ENCODE data around the gene UACA.

GRCh38 chr15:70766597-70766996, 3.2 kb upstream of the UACA start:
- TF ChIP-seq CTCF (IDR thresholded peaks at IDR 0.05; ENCODE audit: low read depth, low read length) (no peak), EZH2phosphoT487 (IDR thresholded peaks at IDR 0.05; ENCODE audit: low read depth) (no peak)

Data from OCI-LY3 (cell line).